H1 (cell line): Measurements from ENCODE around the gene ARHGEF26. TPM values are rescaled to one million over a fixed set of nuclear protein-coding genes. Genes with fewer than 3 reads are reported as not detected.

Source experiments
- CBX5 ChIP-seq: fragments of 300-800, 300-1000 bp; sonication (generic); IDR thresholded peaks from 2 replicates; pipeline ENCODE4 v1.7.1; 2016; ENCODE audit warnings: antibody characterized with exemption, low read length, low read depth
- KDM5A ChIP-seq: fragments of 200-600 bp; IDR thresholded peaks from 2 replicates; pipeline ENCODE4 v1.7.1; 2012; ENCODE audit warnings: mild to moderate bottlenecking, low read length, inconsistent platforms, mixed read lengths
- RNF2 ChIP-seq: fragments of 200-900, 300-1000 bp; sonication (generic); IDR thresholded peaks from 2 replicates; pipeline ENCODE4 v1.7.1; 2016; ENCODE audit warnings: borderline replicate concordance, low read depth, mild to moderate bottlenecking, antibody characterized with exemption, low read length; ENCODE audit not compliant: poor library complexity, severe bottlenecking; ENCODE audit errors: missing control alignments
- polyA plus RNA-seq, 7 experiments: library from polyadenylated mRNA; depleted of rRNA in 3 of 7; stranded (reverse) in 5 of 7; unstranded in 2 of 7; fragments of >200 nt in 5 of 7; fragments of 200-250 nt in 2 of 7; gene quantifications; 1 replicate in 5 of 7; 2 replicates in 1 of 7; 4 replicates in 1 of 7; pipeline versions ENCODE4 v1.2.1 to v1.2.3, GENCODE V29; 2011 to 2013; ENCODE audit warnings: missing spikeins in 2 of 7, mixed read lengths in 2 of 7
- total RNA-seq: library from RNA; stranded (reverse); fragmentation: NEBNext Ultra II Directional; extraction: Animal tissue kit (Norgen Biotek cat#: 25700); gene quantifications from 2 replicates; pipeline ENCODE4 v1.2.1, GENCODE V29; 2021

ARHGEF26 gene
- total and polyA plus RNA-seq, 2 of the 8 experiments (the other 6 are each of a cell fraction or from before 2014, with no cell fraction given), result 3.1 to 15.6 TPM

DNA sequence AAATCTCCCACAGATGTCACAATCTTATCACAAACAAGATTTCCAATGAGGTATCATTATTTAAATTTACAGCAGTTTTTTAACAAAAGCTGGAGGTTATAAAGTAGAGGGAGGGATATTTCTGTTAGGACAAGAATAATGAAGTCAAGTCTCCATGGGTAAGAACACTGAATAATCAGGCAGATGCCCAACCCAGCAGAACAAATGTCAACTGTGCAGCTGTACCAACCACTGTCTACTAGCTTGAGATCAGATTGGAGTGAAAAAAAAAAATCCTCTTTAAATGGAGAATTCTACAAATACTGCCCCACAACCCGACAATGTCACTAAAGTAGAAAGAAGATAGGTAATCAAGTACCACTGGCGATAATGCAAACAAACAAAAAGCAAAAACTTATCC, 172.8 kb downstream of the ARHGEF26 start (continued):
- TF ChIP-seq KDM5A (no peak), RNF2 (no peak), CBX5 (no peak)
- TF ChIP-seq, all 59 proteins: peak for 0
